PC-3 (cell line): ENCODE data around the gene PARD6A. TPM values are rescaled to one million over a fixed set of nuclear protein-coding genes. Genes with fewer than 3 reads are reported as not detected.

Source experiments
- ATAC-seq: fragments of 200-7000 bp; cut with Tn5 transposase; 2 replicates; pipeline ENCODE4 v1.9.1; 2020; ENCODE audit warnings: mild to moderate bottlenecking, moderate library complexity
- BruUV-seq: library from RNA; stranded (reverse); fragments of 400-500 nt; replicated peaks from 2 replicates; lab custom pipeline; 2021; lab: Mats Ljungman, UMichigan
- CTCF ChIA-PET: fragments of 300-600 bp; sonication (Branson Sonifier 250); formaldehyde crosslinking; loops from one replicate; lab custom pipeline; 2022; ENCODE audit warnings: antibody characterized with exemption; lab: Charles Lee
- POLR2A ChIA-PET: fragments of 300-600 bp; sonication (Branson Sonifier 250); formaldehyde crosslinking; loops from one replicate; lab custom pipeline; 2022; ENCODE audit warnings: antibody characterized with exemption; ENCODE audit not compliant: unreplicated experiment; lab: Charles Lee
- DNase-seq: peaks from one replicate; pipeline ENCODE4 v3.0.0-alpha.2; 2015
- H2AFZ ChIP-seq: fragments of 300-600 bp; sonication (generic); 2 replicates; pipeline ENCODE4 v1.6.0; 2016; ENCODE audit warnings: antibody characterized with exemption, low read length
- H3F3A ChIP-seq: fragments of 300-600 bp; sonication (generic); one replicate; pipeline ENCODE4 v1.6.0; 2017; ENCODE audit warnings: antibody characterized with exemption, low read length, control low read depth, mild to moderate bottlenecking; ENCODE audit not compliant: unreplicated experiment
- H3K27ac ChIP-seq: fragments of 300-600 bp; sonication (generic); 2 replicates; pipeline ENCODE4 v1.5.1; 2016; ENCODE audit warnings: mild to moderate bottlenecking, low read length
- H3K27me3 ChIP-seq: fragments of 300-600 bp; sonication (generic); 2 replicates; pipeline ENCODE4 v1.6.1; 2016; ENCODE audit warnings: low read length, mixed read lengths
- H3K36me3 ChIP-seq: fragments of 300-600 bp; sonication (generic); 2 replicates; pipeline ENCODE4 v1.6.1; 2016; ENCODE audit warnings: low read depth, mixed run types, low read length, mixed read lengths
- H3K4me1 ChIP-seq: fragments of 300-600 bp; sonication (generic); 2 replicates; pipeline ENCODE4 v1.5.1; 2016; ENCODE audit warnings: low read length; ENCODE audit not compliant: insufficient read depth
- H3K4me2 ChIP-seq: fragments of 300-600 bp; sonication (generic); 2 replicates; pipeline ENCODE4 v1.6.0; 2016; ENCODE audit warnings: low read length
- H3K4me3 ChIP-seq: fragments of 300-600 bp; sonication (generic); 2 replicates; pipeline ENCODE4 v1.5.1; 2016; ENCODE audit warnings: mild to moderate bottlenecking, low read length, mixed read lengths
- H3K79me2 ChIP-seq: fragments of 300-600 bp; sonication (generic); 2 replicates; pipeline ENCODE4 v1.6.1; 2017; ENCODE audit warnings: low read length, mixed read lengths
- H3K9ac ChIP-seq: fragments of 300-600 bp; sonication (generic); 2 replicates; pipeline ENCODE4 v1.6.0; 2016; ENCODE audit warnings: mild to moderate bottlenecking, low read length
- H3K9me2 ChIP-seq: fragments of 300-600 bp; sonication (generic); replicated peaks from 2 replicates; pipeline ENCODE4 v1.6.1; 2016; ENCODE audit warnings: mixed run types, low read length, mixed read lengths
- H3K9me3 ChIP-seq: fragments of 300-600 bp; sonication (generic); 2 replicates; pipeline ENCODE4 v1.6.1; 2016; ENCODE audit warnings: low read length, mixed read lengths
- H4K20me1 ChIP-seq: fragments of 300-600 bp; sonication (generic); 2 replicates; pipeline ENCODE4 v1.6.1; 2016; ENCODE audit warnings: low read length, mixed read lengths
- CTCF ChIP-seq: fragments of 300-600 bp; sonication (generic); conservative IDR thresholded peaks from 2 replicates; pipeline ENCODE4 v1.5.1; 2017; ENCODE audit warnings: antibody characterized with exemption, low read depth, mild to moderate bottlenecking, low read length
- EZH2 ChIP-seq: fragments of 300-600 bp; sonication (generic); IDR thresholded peaks from one replicate; pipeline ENCODE4 v1.6.1; 2017; ENCODE audit warnings: antibody characterized with exemption, mild to moderate bottlenecking, low read length; ENCODE audit not compliant: unreplicated experiment
- EZH2phosphoT487 ChIP-seq: fragments of 300-600 bp; sonication (generic); IDR thresholded peaks from 2 replicates; pipeline ENCODE4 v1.6.1; 2018; ENCODE audit warnings: mild to moderate bottlenecking, antibody characterized with exemption, low read length, borderline replicate concordance
- intact Hi-C: fragments of 100-400 bp; cut with micrococcal nuclease; formaldehyde crosslinking; loops from 2 replicates; pipeline ENCODE4 v1.9.0; 2023
- total RNA-seq: library from RNA; depleted of rRNA; stranded (reverse); fragments of >200 nt; gene quantifications from 2 replicates; pipeline ENCODE4 v1.2.3, GENCODE V29; 2014

Gene PARD6A
- total RNA-seq, 1 experiment from 2014 or later: 15.1 TPM

- Histone ChIP-seq H3F3A (no peaks in the 10 kb centered on the region), H3K9me3 (no peaks in the 10 kb centered on the region), H3K9me2 (no peaks in the 10 kb centered on the region), H3K27ac (no peak overlapping the region), H4K20me1 (no peaks in the 10 kb centered on the region), H3K4me3 (no peak overlapping the region), H2AFZ (no peak overlapping the region), H3K4me1 (no peaks in the 10 kb centered on the region; the same call in 1 of the 2 replicates), H3K36me3 (no peaks in the 10 kb centered on the region), H3K9ac (no peak overlapping the region), H3K79me2 (no peaks in the 10 kb centered on the region), H3K4me2 (no peak overlapping the region), H3K27me3 (no peaks in the 10 kb centered on the region)
- intact Hi-C loops: no loop called here
- ATAC-seq: no peak
- no TSS peak for BruUV-seq
- POLR2A ChIA-PET: no interaction called here
- TF ChIP-seq EZH2phosphoT487 (no peak), CTCF (no peak), EZH2 (no peak)
- CTCF ChIA-PET: no interaction called here
- no peak for DNase-seq
These were observed 12.5 kb upstream of the PARD6A start for GRCh38 chr16:67648088-67648763.

DNA sequence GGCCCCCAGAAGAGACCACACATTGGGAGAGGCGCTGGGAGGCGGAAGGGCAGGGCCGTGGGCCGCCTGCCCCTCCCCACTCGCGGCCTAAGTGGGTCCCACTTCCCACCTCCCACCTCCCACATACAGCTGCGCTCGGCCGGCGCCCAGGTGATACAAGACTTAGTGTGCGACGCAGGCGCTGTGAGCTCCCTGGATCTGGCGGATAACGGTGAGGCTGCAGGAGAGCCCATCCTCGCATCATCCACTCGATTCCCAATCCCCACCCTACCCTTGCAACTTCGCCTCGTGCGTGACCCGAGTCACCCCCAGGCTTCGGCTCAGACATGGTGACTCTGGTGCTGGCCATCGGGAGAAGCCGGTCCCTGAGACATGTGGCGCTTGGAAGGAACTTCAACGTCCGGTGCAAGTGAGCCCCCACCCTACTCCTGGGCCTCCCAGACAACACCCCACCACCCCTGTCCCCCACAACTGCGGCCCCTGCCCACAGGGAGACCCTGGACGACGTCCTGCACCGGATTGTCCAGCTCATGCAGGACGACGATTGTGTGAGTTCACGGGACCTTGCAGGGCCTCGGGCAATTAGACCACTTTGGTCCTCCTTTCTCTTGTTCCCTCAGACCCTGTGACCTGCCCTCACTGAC, 11.9 kb upstream of the PARD6A start:
- H4K20me1 ChIP-seq: no peaks in the 10 kb centered on the region
- intact Hi-C loops: no loop called here
- no peak overlapping the region for H3K9ac ChIP-seq
- H3K27ac ChIP-seq: no peak overlapping the region
- TF ChIP-seq CTCF: no peak
- no peak for TF ChIP-seq EZH2
- TF ChIP-seq EZH2phosphoT487: no peak
- H3K36me3 ChIP-seq: no peaks in the 10 kb centered on the region
- no peaks in the 10 kb centered on the region for H3F3A ChIP-seq
- POLR2A ChIA-PET: no interaction called here
- ATAC-seq (no peak), DNase-seq (no peak)
- no TSS peak for BruUV-seq
- H3K27me3 ChIP-seq: no peaks in the 10 kb centered on the region
- no peaks in the 10 kb centered on the region for H3K79me2 ChIP-seq
- H3K4me2 ChIP-seq: no peak overlapping the region
- H2AFZ ChIP-seq: no peak overlapping the region
- no peaks in the 10 kb centered on the region; the same call in 1 of the 2 replicates for H3K4me1 ChIP-seq
- no peak overlapping the region for H3K4me3 ChIP-seq
- CTCF ChIA-PET: no interaction called here
- no peaks in the 10 kb centered on the region for H3K9me2 ChIP-seq
- H3K9me3 ChIP-seq: no peaks in the 10 kb centered on the region

GRCh38 chr16:67649494-67649931, 11.2 kb upstream of the PARD6A start:
- Histone ChIP-seq H3K9me2 (no peaks in the 10 kb centered on the region), H3K4me3 (no peak overlapping the region), H3K9me3 (no peaks in the 10 kb centered on the region), H3K9ac (no peak overlapping the region), H3K27ac (no peak overlapping the region), H4K20me1 (no peaks in the 10 kb centered on the region), H3K4me2 (no peak overlapping the region), H3K36me3 (no peaks in the 10 kb centered on the region), H3K4me1 (no peaks in the 10 kb centered on the region; the same call in 1 of the 2 replicates), H2AFZ (no peak overlapping the region), H3K79me2 (no peaks in the 10 kb centered on the region), H3K27me3 (no peaks in the 10 kb centered on the region), H3F3A (no peaks in the 10 kb centered on the region)
- POLR2A ChIA-PET: no interaction called here
- TF ChIP-seq EZH2 (no peak), EZH2phosphoT487 (no peak), CTCF (no peak)
- CTCF ChIA-PET: no interaction called here
- no TSS peak for BruUV-seq
- ATAC-seq: no peak
- DNase-seq: no peak
- intact Hi-C loops: no loop called here
